ENCODE measurements around the gene RGS12.

DNA sequence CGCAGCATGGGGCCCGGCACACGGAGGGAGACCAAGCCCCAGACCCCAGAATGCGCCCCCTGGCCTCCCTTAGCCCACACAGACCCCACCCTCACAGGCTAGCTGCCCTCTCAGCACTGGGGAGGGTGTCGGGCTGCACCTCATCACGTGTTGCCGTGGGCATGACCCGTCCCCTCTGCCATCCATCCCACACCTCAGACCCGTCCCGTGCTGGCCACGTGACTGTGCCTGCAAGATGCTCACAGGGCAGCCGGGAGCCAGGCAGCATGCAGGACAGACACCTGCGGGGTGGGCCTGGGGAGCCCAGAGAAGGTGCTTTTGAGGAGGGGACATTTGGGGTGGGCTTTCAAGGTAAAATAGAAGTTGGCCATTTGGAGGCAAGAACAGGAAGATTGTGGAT, 39.0 kb upstream of the RGS12 start:
- TF ChIP-seq POLR2A (IDR thresholded peaks at IDR 0.05) (no peak), POLR2AphosphoS5 (IDR thresholded peaks at IDR 0.05) (no peak)
- TF ChIP-seq, protein P1, sequence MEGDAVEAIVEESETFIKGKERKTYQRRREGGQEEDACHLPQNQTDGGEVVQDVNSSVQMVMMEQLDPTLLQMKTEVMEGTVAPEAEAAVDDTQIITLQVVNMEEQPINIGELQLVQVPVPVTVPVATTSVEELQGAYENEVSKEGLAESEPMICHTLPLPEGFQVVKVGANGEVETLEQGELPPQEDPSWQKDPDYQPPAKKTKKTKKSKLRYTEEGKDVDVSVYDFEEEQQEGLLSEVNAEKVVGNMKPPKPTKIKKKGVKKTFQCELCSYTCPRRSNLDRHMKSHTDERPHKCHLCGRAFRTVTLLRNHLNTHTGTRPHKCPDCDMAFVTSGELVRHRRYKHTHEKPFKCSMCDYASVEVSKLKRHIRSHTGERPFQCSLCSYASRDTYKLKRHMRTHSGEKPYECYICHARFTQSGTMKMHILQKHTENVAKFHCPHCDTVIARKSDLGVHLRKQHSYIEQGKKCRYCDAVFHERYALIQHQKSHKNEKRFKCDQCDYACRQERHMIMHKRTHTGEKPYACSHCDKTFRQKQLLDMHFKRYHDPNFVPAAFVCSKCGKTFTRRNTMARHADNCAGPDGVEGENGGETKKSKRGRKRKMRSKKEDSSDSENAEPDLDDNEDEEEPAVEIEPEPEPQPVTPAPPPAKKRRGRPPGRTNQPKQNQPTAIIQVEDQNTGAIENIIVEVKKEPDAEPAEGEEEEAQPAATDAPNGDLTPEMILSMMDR (IDR thresholded peaks at IDR 0.05 in 8 of 11, conservative IDR thresholded peaks at IDR 0.05 in 3 of 11), result no peak

Data from spleen (tissue), 7 donors.